B cell (primary cell): ENCODE results near the gene LDB1.

ENCODE experiments used
- EZH2 ChIP-seq: IDR thresholded peaks from 2 replicates; pipeline ENCODE4 v1.6.1; 2012; ENCODE audit warnings: borderline replicate concordance, low read depth, mild to moderate bottlenecking, moderate library complexity, low read length; ENCODE audit not compliant: insufficient read depth, poor library complexity, severe bottlenecking
- TF ChIP-seq, protein P1 (sequence below): fragments of 200-600 bp; IDR thresholded peaks from one replicate; pipeline ENCODE4 v1.8.0; 2022; ENCODE audit warnings: antibody characterized with exemption, mild to moderate bottlenecking

DNA sequence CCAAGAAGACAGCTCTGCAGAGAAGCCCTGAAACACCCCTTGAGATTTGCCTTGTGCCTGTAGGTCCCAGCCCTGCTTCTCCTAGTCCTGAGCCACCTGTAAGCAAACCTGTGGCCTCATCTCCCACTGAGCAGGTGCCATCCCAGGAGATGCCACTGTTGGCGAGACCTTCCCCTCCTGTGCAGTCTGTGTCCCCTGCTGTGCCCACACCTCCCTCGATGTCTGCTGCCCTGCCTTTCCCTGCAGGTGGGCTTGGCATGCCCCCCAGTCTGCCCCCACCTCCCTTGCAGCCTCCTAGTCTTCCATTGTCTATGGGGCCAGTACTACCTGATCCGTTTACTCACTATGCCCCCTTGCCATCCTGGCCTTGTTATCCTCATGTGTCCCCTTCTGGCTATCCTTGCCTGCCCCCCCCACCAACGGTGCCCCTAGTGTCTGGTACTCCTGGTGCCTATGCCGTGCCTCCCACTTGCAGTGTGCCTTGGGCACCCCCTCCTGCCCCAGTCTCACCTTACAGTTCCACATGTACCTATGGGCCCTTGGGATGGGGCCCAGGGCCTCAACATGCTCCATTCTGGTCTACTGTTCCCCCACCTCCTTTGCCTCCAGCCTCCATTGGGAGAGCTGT is 20.9 kb upstream of the LDB1 start:
- TF ChIP-seq EZH2: no peak
- TF ChIP-seq, protein P1, sequence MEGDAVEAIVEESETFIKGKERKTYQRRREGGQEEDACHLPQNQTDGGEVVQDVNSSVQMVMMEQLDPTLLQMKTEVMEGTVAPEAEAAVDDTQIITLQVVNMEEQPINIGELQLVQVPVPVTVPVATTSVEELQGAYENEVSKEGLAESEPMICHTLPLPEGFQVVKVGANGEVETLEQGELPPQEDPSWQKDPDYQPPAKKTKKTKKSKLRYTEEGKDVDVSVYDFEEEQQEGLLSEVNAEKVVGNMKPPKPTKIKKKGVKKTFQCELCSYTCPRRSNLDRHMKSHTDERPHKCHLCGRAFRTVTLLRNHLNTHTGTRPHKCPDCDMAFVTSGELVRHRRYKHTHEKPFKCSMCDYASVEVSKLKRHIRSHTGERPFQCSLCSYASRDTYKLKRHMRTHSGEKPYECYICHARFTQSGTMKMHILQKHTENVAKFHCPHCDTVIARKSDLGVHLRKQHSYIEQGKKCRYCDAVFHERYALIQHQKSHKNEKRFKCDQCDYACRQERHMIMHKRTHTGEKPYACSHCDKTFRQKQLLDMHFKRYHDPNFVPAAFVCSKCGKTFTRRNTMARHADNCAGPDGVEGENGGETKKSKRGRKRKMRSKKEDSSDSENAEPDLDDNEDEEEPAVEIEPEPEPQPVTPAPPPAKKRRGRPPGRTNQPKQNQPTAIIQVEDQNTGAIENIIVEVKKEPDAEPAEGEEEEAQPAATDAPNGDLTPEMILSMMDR: no peak
